Mucosa of rectum (tissue), 2 donors: Measurements from ENCODE around the gene IL31.
"Not testable (repeated sequence)": the region's sequence is repeated elsewhere in the genome, so short reads cannot be mapped to it uniquely, and the experiment has no call there.

Source experiments
- H3K27ac ChIP-seq, 2 donors: one replicate each; pipeline ENCODE4 v1.7.0; 2013; ENCODE audit warnings: inconsistent platforms in 2 of 2, low read depth in 2 of 2, low read length in 2 of 2
- H3K27me3 ChIP-seq, 2 donors: one replicate each; pipeline ENCODE4 v1.7.0; 2013; ENCODE audit warnings: low read length in 2 of 2; ENCODE audit not compliant: control insufficient read depth in 2 of 2, insufficient read depth in 2 of 2
- H3K36me3 ChIP-seq, 2 donors: one replicate each; pipeline ENCODE4 v1.7.0; 2013; ENCODE audit warnings: low read length in 2 of 2; ENCODE audit not compliant: control insufficient read depth in 2 of 2, insufficient read depth in 2 of 2
- H3K4me1 ChIP-seq, 2 donors: one replicate each; pipeline ENCODE4 v1.7.0; 2013; ENCODE audit warnings: low read length in 2 of 2, mild to moderate bottlenecking in 1 of 2; ENCODE audit not compliant: control insufficient read depth in 2 of 2, insufficient read depth in 2 of 2
- H3K4me3 ChIP-seq, 2 donors: one replicate each; pipeline ENCODE4 v1.7.0; 2013; ENCODE audit warnings: low read length in 2 of 2
- H3K9ac ChIP-seq, 2 donors: one replicate each; pipeline ENCODE4 v1.7.0; 2013; ENCODE audit warnings: low read length in 2 of 2, low read depth in 1 of 2, mild to moderate bottlenecking in 1 of 2
- H3K9me3 ChIP-seq, 2 donors: one replicate each; pipeline ENCODE4 v1.7.0; 2013; ENCODE audit warnings: low read length in 2 of 2; ENCODE audit not compliant: control insufficient read depth in 2 of 2
- donor health status: healthy.
- donor health status: Normal muscosa, but diverticular disease.

Gene IL31

DNA sequence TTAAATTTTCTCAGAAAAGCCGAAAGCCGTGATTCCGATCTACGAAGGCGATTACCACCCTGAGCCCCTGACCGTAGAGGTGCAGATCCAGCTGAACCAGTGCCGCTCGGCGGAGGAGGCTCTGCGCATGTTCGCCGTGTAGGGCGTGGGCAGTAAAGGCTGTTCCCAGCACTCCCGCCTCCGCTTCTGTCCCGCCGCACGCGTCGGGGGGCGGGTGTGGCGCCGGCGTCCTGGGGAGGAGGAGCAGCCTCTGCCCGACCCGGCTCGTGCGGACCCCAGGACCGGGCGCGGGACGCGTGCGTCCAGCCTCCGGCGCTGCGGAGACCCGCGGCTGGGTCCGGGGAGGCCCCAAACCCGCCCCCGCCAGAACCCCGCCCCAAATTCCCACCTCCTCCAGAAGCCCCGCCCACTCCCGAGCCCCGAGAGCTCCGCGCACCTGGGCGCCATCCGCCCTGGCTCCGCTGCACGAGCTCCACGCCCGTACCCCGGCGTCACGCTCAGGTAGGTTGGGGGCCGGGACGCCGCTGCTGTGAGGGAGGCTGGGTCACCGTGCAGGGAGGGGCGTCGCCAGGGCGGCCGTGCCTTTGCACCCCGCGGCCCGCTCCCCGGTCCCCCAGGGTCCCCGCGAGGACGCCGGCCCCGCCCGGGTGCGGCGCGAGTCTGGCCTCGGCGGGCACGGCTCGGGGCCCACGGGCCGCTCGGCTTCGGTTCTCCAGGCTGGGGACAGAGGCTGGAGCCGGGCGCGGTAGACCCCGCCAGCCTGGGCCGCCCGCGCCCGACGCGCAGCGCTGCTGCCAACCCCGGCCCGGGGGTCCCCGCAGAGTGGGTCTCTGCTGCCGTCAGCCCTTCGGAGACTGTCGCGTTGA, 29.5 kb upstream of the IL31 start, which contains the start of gene B3GNT4:
Gene B3GNT4, plus strand, starts transcription at position 409 of the 866 bp plus-strand sequence. CDS start 910 bp downstream, outside the sequence.
- Histone ChIP-seq H3K4me1 (peaks cover 12 to 13% of the 10 kb centered on the region in 2 donors), H3K27me3 (peaks cover 17 to 36% of the 10 kb centered on the region in 2 donors), H3K27ac (no peak within 1 kb of the TSS), H3K36me3 (peaks cover 11 to 19% of the 10 kb centered on the region in 2 donors), H3K9ac (peak within 1 kb of the TSS in 1 of 2 donors; percentile 23), H3K9me3 (no peaks in the 10 kb centered on the region), H3K4me3 (peak within 1 kb of the TSS; percentile 61 to 70)

DNA sequence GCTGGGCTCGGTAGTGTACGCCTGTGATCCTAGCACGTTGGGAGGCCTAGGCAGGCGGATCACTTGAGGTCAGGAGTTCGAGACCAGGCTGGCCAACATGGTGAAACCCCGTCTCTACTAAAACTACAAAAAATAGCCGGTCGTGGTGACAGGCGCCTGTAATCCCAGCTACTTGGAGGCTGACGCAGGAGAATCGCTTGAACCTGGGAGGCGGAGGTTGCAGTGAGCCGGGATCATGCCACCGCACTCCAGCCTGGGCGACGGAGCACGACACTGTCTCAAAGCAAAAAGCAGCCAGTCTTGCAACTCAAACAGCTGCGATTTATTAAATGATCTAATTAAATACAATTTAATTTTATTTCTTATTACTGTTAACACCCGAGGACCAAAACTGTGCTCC, 28.8 kb upstream of the IL31 start:
- not testable (repeated sequence) for H3K9me3 ChIP-seq, H3K27ac ChIP-seq
- Histone ChIP-seq H3K36me3 (peaks cover 6 to 11% of the 10 kb centered on the region in 2 donors), H3K27me3 (peaks cover 20 to 36% of the 10 kb centered on the region in 2 donors), H3K9ac (peak overlapping the region in 1 of 2 donors; percentile 23), H3K4me3 (peak overlapping the region; percentile 61 to 70), H3K4me1 (peaks cover 12 to 13% of the 10 kb centered on the region in 2 donors)

DNA sequence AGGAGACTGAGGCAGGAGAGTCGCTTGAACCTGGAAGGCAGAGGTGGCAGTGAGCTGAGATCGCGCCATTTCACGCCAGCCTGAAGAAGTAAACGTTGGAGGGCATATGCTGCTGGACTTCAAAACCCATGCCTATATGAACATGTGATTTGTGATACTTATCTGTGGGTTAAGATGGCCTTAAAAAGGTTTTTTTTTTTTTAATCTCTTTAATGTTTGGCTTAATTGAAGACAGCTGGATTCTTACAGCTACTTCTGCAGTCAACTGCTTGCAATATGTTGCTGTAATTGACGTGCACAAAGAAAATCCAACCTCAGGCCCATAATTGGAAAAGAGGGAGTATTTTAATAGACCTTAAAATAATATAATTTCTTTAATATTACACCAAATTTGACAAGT, 28.0 kb upstream of the IL31 start:
- Histone ChIP-seq H3K4me1 (peaks cover 12 to 13% of the 10 kb centered on the region in 2 donors), H3K4me3 (no peak overlapping the region), H3K27ac (no peak overlapping the region), H3K9ac (no peak overlapping the region), H3K9me3 (no peaks in the 10 kb centered on the region), H3K27me3 (peaks cover 23 to 36% of the 10 kb centered on the region in 2 donors), H3K36me3 (peaks cover 0 to 3% of the 10 kb centered on the region in 2 donors)

DNA sequence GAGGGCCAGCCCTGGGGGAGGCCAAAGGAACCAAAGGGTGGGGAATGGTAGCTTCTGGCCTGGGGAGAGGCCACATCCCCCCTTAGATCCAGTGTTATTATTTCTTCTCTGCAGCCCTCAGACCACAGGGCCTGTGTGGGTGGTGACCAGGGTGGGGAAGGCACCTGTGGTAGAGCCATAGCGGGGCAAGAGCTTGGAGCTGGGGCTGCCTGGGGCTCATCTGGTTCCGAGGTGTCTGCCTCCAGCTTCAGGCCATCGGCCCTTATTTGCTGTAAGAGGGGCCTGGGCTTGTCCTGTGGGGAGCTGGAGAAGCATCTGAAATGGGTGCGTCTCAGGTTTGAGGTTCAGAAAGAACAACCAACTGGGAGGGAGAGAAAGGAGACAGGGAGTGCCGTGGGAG, 27.4 kb upstream of the IL31 start:
- peaks cover 12 to 13% of the 10 kb centered on the region in 2 donors for H3K4me1 ChIP-seq
- H3K9me3 ChIP-seq: no peaks in the 10 kb centered on the region
- no peaks in the 10 kb centered on the region for H3K36me3 ChIP-seq
- no peak overlapping the region for H3K27ac ChIP-seq
- peaks cover 23 to 36% of the 10 kb centered on the region in 2 donors for H3K27me3 ChIP-seq
- H3K4me3 ChIP-seq: no peak overlapping the region
- H3K9ac ChIP-seq: no peak overlapping the region

- H3K4me3 ChIP-seq: no peak overlapping the region
- H3K27me3 ChIP-seq: peaks cover 23 to 31% of the 10 kb centered on the region in 2 donors
- H3K36me3 ChIP-seq: no peaks in the 10 kb centered on the region
- H3K27ac ChIP-seq: no peak overlapping the region
- H3K9me3 ChIP-seq: no peaks in the 10 kb centered on the region
- no peak overlapping the region for H3K9ac ChIP-seq
- H3K4me1 ChIP-seq: peaks cover 12 to 15% of the 10 kb centered on the region in 2 donors
These were observed 26.6 kb upstream of the IL31 start for GRCh38 chr12:122200541-122201175.

GRCh38 chr12:122199484-122200355, 25.7 kb upstream of the IL31 start:
- Histone ChIP-seq H3K4me3 (no peak overlapping the region), H3K27me3 (peaks cover 17 to 22% of the 10 kb centered on the region in 2 donors), H3K9me3 (no peaks in the 10 kb centered on the region), H3K36me3 (no peaks in the 10 kb centered on the region), H3K27ac (no peak overlapping the region), H3K4me1 (peaks cover 12 to 15% of the 10 kb centered on the region in 2 donors), H3K9ac (no peak overlapping the region)

- H3K9me3 ChIP-seq: no peaks in the 10 kb centered on the region
- H3K9ac ChIP-seq: no peak overlapping the region
- no peaks in the 10 kb centered on the region for H3K36me3 ChIP-seq
- H3K27ac ChIP-seq: no peak overlapping the region
- H3K27me3 ChIP-seq: peaks cover 16 to 19% of the 10 kb centered on the region in 2 donors
- peaks cover 0 to 14% of the 10 kb centered on the region in 2 donors for H3K4me1 ChIP-seq
- H3K4me3 ChIP-seq: no peak overlapping the region
These were observed 23.6 kb upstream of the IL31 start for GRCh38 chr12:122197612-122197966.

DNA sequence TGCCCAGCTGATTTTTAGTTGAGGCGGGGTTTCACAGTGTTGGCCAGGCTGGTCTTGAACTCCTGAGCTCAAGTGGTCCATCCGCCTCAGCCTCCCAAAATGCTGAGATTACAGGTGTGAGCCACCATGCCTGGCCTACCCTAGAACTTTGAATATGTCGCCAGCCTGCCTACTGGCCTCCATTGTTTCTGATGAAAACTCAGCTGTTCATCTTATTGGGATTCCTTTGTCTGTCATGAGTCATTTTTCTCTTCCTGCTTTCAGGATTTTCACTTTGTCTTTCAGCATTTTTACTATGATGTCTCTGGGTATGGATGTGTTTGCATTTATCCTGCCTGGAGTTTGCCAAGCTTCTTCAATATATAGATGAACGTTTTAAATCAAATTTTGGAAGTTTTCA, 21.4 kb upstream of the IL31 start:
- H3K27me3 ChIP-seq: peaks cover 8 to 9% of the 10 kb centered on the region in 2 donors
- no peak overlapping the region for H3K9ac ChIP-seq
- no peaks in the 10 kb centered on the region for H3K9me3 ChIP-seq
- H3K36me3 ChIP-seq: no peaks in the 10 kb centered on the region
- no peak overlapping the region for H3K4me3 ChIP-seq
- peaks cover 0 to 7% of the 10 kb centered on the region in 2 donors for H3K4me1 ChIP-seq
- H3K27ac ChIP-seq: peak overlapping the region in 1 of 2 donors; percentile 52

GRCh38 chr12:122194804-122195203, 20.8 kb upstream of the IL31 start:
- peaks cover 4 to 6% of the 10 kb centered on the region in 2 donors for H3K27me3 ChIP-seq

More at GRCh38 chr12:122194804-122195203, 20.8 kb upstream of the IL31 start:
- Histone ChIP-seq H3K36me3 (no peaks in the 10 kb centered on the region), H3K9me3 (no peaks in the 10 kb centered on the region), H3K4me1 (peaks cover 0 to 6% of the 10 kb centered on the region in 2 donors), H3K27ac (peak overlapping the region in 1 of 2 donors; percentile 52), H3K9ac (no peak overlapping the region), H3K4me3 (no peak overlapping the region)
